Sigmoid colon (tissue), 4 donors: ENCODE results near the gene UNC5A.

Experiments used
- EP300 ChIP-seq, 4 donors: sonication (generic); formaldehyde crosslinking; IDR thresholded peaks; one replicate each; pipeline ENCODE4 v1.6.1; 2017; ENCODE audit warnings: antibody characterized with exemption in 4 of 4
- POLR2A ChIP-seq, 2 donors: fragments of 450-650 bp; IDR thresholded peaks; one replicate each; pipeline ENCODE4 v1.6.1; 2016; ENCODE audit warnings: antibody characterized with exemption in 2 of 2, mild to moderate bottlenecking in 2 of 2, moderate library complexity in 2 of 2
- TF ChIP-seq, protein P1 (sequence below), 4 experiments: fragments of 450-650 bp in 3 of 4; fragments of 200-600 bp in 1 of 4; IDR thresholded peaks; one replicate each; pipeline ENCODE4 v1.5.1; 2016 to 2019; ENCODE audit warnings: antibody characterized with exemption in 4 of 4, mild to moderate bottlenecking in 3 of 4, moderate library complexity in 2 of 4

DNA sequence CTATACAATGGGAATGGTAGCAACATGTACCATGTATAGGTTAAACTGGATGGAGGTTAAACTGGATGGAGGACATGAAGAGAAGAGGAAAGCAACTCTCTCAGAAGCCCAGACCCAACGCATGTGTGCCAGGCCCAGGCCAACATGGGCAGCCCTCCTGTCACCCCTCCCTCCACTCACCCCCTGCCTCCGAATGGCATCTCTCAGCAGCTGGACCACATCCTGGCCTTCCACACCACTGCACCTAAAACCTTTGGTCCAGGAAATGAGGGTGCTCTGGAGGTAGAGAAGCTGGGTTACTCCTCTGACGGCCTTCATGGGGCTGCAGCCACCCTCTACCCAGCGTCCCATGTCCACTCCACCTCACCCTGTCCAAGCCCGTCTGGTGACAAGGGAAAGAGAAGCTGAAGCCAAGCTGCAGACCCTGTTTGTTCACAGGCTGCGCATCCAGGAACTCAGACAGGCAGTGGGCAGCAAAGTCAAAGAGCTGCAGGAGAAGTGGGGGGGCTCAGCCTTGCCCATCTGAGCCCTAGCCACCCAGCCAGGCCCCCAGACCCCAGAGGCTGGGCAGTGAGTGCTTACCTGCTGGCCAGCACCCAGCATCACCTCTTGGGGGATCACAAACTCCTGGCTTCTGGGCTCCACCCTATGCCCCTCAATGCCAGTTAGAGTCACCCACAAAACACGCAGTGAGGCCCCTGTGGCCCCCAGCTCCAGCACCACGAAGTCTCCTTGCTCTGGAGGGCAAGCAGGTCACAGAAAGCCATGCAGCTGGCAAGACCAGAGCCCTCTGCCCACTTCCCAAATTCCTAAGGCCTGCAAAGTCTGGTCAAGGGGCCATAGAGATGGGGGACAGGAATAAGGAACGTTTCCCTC is 80.3 kb downstream of the UNC5A start:
- no peak for TF ChIP-seq EP300 (IDR thresholded peaks at IDR 0.05)
- TF ChIP-seq POLR2A (IDR thresholded peaks at IDR 0.05): no peak
- TF ChIP-seq, protein P1, sequence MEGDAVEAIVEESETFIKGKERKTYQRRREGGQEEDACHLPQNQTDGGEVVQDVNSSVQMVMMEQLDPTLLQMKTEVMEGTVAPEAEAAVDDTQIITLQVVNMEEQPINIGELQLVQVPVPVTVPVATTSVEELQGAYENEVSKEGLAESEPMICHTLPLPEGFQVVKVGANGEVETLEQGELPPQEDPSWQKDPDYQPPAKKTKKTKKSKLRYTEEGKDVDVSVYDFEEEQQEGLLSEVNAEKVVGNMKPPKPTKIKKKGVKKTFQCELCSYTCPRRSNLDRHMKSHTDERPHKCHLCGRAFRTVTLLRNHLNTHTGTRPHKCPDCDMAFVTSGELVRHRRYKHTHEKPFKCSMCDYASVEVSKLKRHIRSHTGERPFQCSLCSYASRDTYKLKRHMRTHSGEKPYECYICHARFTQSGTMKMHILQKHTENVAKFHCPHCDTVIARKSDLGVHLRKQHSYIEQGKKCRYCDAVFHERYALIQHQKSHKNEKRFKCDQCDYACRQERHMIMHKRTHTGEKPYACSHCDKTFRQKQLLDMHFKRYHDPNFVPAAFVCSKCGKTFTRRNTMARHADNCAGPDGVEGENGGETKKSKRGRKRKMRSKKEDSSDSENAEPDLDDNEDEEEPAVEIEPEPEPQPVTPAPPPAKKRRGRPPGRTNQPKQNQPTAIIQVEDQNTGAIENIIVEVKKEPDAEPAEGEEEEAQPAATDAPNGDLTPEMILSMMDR (IDR thresholded peaks at IDR 0.05): no peak
